ENCODE results near the gene NOVA1.

NOVA1 gene

DNA sequence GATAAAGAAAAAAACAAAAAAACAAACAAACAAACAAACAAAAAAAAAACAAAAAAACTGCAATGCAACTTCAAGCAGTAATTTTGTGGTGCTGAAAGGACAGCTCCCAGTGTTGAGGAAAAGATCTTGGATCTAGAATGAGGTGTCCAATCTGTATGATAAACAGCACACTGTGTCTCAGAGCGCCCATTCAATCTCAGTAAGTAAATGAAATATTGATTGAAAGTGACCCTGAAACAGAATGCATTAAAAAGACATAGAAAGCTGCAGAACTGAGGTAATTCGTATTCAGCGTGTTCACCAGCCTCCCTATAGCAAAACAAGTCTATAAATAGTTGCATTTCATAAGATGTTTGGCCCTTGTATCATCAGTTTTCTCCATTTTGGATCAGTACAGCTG, 153.0 kb downstream of the NOVA1 start:
- DNase-seq (ENCODE audit: low read depth, low spot score), result no peak

DNA sequence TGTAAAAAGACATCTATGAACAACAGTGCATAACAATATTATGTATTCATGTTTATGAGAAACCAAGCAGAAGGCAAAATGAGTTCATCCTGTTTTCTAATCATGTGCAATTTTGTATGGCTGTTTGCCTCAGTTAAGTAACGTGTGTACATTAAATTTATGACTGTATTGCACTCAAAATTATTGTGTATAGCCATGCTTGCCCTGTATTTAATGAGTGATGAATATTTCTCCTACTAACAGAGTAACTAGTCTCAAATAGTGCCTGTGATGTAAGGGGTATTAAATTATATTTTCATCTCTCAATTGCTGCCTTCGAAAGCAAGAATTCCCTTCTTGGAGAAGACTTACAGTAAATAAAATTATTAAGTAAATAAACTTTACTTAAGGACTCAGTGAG, 154.2 kb downstream of the NOVA1 start:
- no peak for DNase-seq (ENCODE audit: low read depth, low spot score)

DNA sequence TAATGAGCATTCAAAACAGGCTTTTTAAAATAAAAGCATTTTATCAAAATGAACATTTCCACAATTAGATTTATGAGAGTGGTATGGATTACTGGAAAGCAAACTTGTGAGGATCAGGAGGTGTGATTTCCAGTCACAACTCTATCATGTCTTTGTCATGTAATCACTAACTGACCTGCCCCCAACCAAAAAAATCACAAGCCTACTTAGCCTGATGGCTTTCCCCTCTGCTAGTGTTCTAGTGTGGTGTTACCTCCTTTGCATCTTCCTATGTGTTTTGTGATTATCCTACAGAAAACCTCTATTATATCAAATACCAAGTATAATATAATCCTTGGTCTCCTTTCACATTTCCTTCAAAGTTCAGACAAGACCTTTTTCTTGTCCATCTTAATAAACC, 168.6 kb downstream of the NOVA1 start:
- DNase-seq (ENCODE audit: low read depth, low spot score), result no peak

DNA sequence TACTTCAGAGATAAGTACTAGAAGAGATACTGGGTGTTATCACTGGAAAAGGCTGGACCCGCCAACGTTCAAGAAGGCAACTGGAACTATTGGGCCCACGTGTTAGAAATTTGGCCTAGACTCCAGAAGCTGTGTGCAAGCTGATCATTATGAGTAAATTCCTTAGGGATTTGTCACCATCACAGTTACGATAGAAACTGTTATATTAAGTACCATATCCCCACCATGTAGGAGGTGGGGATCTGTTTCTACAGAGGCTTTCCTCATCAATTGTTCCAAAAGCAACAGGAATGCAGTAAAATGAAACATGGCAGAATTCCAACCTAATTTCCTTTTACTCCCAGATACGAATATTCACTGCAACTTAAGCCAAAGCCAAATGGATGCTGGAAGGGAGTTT, 170.7 kb downstream of the NOVA1 start:
- DNase-seq (ENCODE audit: low read depth, low spot score), result no peak

DNA sequence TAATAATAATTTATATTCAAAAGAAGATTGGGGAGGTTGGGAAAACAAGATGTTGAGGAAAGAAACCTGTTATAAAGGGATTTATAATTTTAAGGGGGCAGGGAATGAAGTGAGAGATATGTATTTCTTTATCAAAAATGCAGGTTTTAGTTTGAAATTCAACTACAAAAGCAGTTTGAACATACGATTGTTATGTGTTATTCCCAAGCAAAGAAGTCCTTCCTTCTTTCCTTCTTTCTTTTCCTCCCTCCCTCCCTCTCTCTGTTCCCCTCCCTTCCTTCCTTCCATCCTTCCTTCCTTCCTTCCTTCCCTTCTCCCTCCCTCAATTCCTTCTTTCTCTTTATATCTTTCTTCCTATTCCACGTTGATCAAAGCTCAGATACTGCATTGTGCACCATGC, 173.3 kb downstream of the NOVA1 start:
- no peak for DNase-seq (ENCODE audit: low read depth, low spot score)

DNA sequence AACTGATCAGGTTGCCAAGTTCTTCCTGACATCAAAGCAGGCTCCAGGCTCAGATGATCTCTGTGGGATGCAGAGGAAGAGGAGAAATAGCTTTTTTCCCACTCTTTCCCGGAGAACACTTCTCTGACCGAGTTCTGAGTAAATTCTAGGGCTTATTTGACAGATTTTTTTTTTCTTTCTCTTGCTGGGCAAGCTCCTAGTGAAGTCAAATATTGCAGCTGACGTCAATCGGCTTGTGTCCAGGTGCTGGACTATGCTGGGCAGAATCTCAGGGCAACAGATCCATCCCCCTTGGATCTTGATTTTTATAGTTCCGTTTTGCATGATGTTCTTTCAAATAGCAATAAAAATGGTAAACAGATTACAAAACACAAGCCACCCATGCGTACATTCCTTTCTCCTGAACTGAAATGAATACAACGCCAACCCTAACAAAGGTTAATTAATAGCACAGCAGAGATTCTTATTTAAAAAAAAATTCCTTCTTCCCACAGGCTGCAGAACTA, 182.2 kb downstream of the NOVA1 start:
- no peak for DNase-seq (ENCODE audit: low read depth, low spot score)

- no peak for DNase-seq (ENCODE audit: low read depth, low spot score)
These were observed 182.9 kb downstream of the NOVA1 start for GRCh38 chr14:26414926-26415325.

DNA sequence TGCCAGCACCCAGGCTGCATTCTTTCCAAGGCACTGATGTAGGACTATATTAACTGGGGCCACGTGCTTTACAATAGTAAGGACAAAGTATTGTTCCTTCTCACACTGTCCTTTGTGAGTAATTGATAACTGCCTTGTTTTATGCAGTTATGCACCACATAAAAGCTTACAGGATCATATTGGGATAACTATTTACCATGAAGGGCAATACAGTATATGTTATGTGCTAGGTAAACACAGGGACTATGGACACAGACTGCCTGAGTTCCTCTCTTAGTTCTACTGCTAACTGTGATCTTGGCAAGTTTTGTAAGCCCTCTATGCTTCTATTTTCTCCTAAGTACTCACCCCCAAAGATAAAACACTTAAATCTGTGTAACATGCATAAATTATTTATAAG, 183.7 kb downstream of the NOVA1 start:
- DNase-seq (ENCODE audit: low read depth, low spot score), result no peak

GRCh38 chr14:26412421-26412820, 185.4 kb downstream of the NOVA1 start:
- DNase-seq (ENCODE audit: low read depth, low spot score), result no peak

- no peak for DNase-seq (ENCODE audit: low read depth, low spot score)
These were observed 187.6 kb downstream of the NOVA1 start for GRCh38 chr14:26410189-26410685.

GRCh38 chr14:26404927-26405326, 192.9 kb downstream of the NOVA1 start:
- no peak for DNase-seq (ENCODE audit: low read depth, low spot score)

DNA sequence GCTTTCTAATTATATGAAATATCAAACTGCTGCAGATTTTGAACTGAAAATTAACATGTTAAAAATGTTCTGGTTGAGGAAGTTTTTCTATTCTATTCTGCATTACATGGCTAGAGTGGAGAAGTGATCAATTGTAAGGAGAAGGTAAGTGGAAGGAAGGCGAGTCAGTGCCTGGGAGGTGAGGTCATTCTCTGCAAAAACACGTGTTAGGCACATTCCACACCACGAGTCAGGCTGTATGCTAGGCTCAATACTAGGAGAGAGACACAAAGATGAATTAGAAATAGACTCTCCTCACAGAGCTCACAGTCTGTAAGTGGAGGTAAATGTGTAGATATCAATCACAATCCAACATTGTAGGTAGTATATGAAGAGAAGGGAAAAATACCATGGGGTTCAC, 194.1 kb downstream of the NOVA1 start:
- DNase-seq (ENCODE audit: low read depth, low spot score), result no peak

- no peak for DNase-seq (ENCODE audit: low read depth, low spot score)
These were observed 195.7 kb downstream of the NOVA1 start for GRCh38 chr14:26402126-26402525.

DNA sequence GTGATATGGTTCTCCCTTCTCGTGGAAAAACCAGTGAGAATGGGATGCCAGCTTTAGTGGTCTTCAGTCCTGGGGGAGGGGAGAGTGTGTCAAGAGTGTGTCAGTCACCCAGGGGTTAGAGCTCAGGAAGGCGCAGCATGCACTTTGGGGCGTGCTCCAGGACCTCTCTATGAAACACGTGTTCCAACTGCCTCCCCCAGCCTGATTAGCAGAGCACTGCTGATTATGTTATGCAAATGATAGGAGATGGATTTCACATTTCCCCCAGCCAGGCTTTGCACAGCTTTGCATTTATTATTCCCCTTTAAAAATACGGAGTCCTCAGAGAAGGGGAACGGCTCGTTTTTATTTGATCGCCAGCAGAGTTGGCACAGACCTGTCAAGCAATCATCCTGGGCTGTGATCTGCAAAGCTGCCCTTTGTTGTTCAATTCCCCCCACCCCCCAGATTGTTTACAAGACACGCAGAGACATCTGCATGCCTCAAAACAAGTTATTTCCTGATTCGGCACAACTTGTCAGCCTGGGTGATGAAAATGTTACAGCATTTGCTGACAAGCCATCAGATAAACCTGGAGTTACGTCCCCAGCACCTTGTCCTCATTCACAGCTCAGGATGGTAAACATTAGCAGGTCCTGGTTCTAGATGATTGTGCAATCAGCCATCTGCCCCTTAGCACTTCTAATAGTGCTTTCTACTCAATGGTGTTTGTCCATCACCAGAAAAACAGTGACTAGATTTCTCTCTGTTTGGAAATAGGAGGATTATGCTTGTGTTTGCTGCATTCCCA, 196.5 kb downstream of the NOVA1 start:
- DNase-seq (ENCODE audit: low read depth, low spot score), result no peak

GRCh38 chr14:26400373-26400772, 197.5 kb downstream of the NOVA1 start:
- DNase-seq (ENCODE audit: low read depth, low spot score), result no peak

DNA sequence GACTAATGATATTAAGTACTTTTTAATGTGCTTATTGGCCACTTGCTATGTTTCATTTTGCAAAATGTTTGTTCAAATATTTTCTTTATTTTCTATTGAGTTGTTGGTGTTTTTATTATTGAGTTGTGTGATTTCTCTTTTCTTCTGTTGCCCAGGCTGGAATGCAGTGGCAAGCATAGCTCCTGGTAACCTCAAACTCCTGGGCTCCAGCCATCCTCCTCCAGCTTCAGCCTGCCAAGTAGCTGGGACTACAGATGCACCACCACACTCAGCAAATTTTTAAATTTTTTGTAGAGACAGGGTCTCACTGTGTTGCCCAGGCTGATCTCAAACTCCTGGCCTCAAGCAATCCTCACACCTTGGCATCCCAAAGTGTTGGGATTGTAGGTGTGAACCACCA, 199.2 kb downstream of the NOVA1 start:
- no peak for DNase-seq (ENCODE audit: low read depth, low spot score)
